Hepatocyte (in vitro differentiated cells): ENCODE data around the gene PHF14. TPM values are rescaled to one million over a fixed set of nuclear protein-coding genes. Genes with fewer than 3 reads are reported as not detected.

Source experiments
- DNase-seq: peaks from one replicate; pipeline ENCODE4 v3.0.0-alpha.2; 2016; ENCODE audit warnings: low spot score
- H2AFZ ChIP-seq: fragments of 200-600 bp; sonication (generic); 2 replicates; pipeline ENCODE4 v1.6.0; 2016; ENCODE audit warnings: antibody characterized with exemption, mild to moderate bottlenecking
- H3K27ac ChIP-seq: fragments of 200-600 bp; sonication (generic); 2 replicates; pipeline ENCODE4 v1.5.1; 2016; ENCODE audit warnings: mild to moderate bottlenecking
- H3K27me3 ChIP-seq: fragments of 200-600 bp; sonication (generic); 2 replicates; pipeline ENCODE4 v1.6.1; 2016
- H3K36me3 ChIP-seq: fragments of 200-600 bp; sonication (generic); replicated peaks from 2 replicates; pipeline ENCODE4 v1.5.1; 2016; ENCODE audit warnings: low read depth; ENCODE audit not compliant: insufficient read depth
- H3K4me1 ChIP-seq: fragments of 200-600 bp; sonication (generic); 2 replicates; pipeline ENCODE4 v1.5.1; 2016; ENCODE audit warnings: mild to moderate bottlenecking, moderate library complexity; ENCODE audit not compliant: insufficient read depth
- H3K4me2 ChIP-seq: fragments of 200-600 bp; sonication (generic); 2 replicates; pipeline ENCODE4 v1.6.0; 2016
- H3K4me3 ChIP-seq: fragments of 200-600 bp; sonication (generic); 2 replicates; pipeline ENCODE4 v1.5.1; 2016; ENCODE audit warnings: mild to moderate bottlenecking
- H3K79me2 ChIP-seq: fragments of 200-600 bp; sonication (generic); 2 replicates; pipeline ENCODE4 v1.6.0; 2017; ENCODE audit warnings: mild to moderate bottlenecking
- H3K9me2 ChIP-seq: fragments of 200-600 bp; sonication (generic); replicated peaks from 2 replicates; pipeline ENCODE4 v1.6.0; 2017; ENCODE audit warnings: mild to moderate bottlenecking; ENCODE audit not compliant: insufficient read depth
- H3K9me3 ChIP-seq: fragments of 200-600 bp; sonication (generic); 2 replicates; pipeline ENCODE4 v1.5.1; 2016; ENCODE audit warnings: low read depth, mild to moderate bottlenecking
- H4K20me1 ChIP-seq: fragments of 200-600 bp; sonication (generic); 2 replicates; pipeline ENCODE4 v1.6.0; 2016; ENCODE audit warnings: mild to moderate bottlenecking; ENCODE audit not compliant: insufficient read depth, poor library complexity, severe bottlenecking
- EZH2 ChIP-seq: fragments of 200-600 bp; sonication (generic); IDR thresholded peaks from 2 replicates; pipeline ENCODE4 v1.6.1; 2016; ENCODE audit warnings: antibody characterized with exemption, mild to moderate bottlenecking, borderline replicate concordance
- EZH2phosphoT487 ChIP-seq: fragments of 200-600 bp; sonication (generic); IDR thresholded peaks from one replicate; pipeline ENCODE4 v1.6.1; 2018; ENCODE audit warnings: antibody characterized with exemption, mild to moderate bottlenecking, low read depth, moderate library complexity; ENCODE audit not compliant: unreplicated experiment, severe bottlenecking
- WGBS: methylation state at CpG from one replicate; pipeline ENCODE4 v1.1.6; 2016; ENCODE audit warnings: low lambda C conversion rate; ENCODE audit errors: missing lambda C conversion rate; 5-methylcytosine and 5-hydroxymethylcytosine counted together
- polyA plus RNA-seq: library from polyadenylated mRNA; unstranded; fragments of >200 nt; fragmentation: Nextera tagmentation; extraction: Ambion mirVana; gene quantifications from 2 replicates; pipeline ENCODE4 v1.2.1, GENCODE V29; 2016
- total RNA-seq: library from RNA; depleted of rRNA; stranded (reverse); fragments of >200 nt; gene quantifications from 2 replicates; pipeline ENCODE4 v1.2.3, GENCODE V29; 2014
- TF ChIP-seq, protein P1 (sequence below): fragments of 200-600 bp; sonication (generic); IDR thresholded peaks from 2 replicates; pipeline ENCODE4 v1.5.1; 2016; ENCODE audit warnings: antibody characterized with exemption, mild to moderate bottlenecking; ENCODE audit not compliant: poor library complexity

Gene PHF14
- total and polyA plus RNA-seq, 2 experiments from 2014 or later: 31.5 to 49.1 TPM

DNA sequence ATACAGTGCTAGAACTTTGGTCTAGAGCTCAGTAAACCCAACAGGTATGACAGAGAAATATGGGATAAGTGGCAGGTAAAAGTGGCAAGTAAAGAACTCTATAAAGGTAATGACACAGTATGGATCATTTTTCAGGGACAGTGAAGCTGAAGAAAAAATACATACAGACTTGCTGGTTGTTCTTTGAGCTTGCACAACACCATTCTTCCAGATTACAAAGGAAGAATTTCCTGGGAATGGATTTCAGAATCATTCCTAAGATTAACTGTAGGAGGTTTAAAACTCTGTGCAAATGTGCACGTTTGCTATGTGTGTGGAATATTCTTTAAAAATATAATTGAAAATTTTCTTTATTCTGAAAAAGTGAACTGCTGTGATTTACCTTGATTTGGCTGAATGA, 36.0 kb downstream of the PHF14 start:
- TF ChIP-seq EZH2phosphoT487 (no peak), EZH2 (no peak)
- TF ChIP-seq, protein P1, sequence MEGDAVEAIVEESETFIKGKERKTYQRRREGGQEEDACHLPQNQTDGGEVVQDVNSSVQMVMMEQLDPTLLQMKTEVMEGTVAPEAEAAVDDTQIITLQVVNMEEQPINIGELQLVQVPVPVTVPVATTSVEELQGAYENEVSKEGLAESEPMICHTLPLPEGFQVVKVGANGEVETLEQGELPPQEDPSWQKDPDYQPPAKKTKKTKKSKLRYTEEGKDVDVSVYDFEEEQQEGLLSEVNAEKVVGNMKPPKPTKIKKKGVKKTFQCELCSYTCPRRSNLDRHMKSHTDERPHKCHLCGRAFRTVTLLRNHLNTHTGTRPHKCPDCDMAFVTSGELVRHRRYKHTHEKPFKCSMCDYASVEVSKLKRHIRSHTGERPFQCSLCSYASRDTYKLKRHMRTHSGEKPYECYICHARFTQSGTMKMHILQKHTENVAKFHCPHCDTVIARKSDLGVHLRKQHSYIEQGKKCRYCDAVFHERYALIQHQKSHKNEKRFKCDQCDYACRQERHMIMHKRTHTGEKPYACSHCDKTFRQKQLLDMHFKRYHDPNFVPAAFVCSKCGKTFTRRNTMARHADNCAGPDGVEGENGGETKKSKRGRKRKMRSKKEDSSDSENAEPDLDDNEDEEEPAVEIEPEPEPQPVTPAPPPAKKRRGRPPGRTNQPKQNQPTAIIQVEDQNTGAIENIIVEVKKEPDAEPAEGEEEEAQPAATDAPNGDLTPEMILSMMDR: no peak
- peaks cover 54% of the 10 kb centered on the region for H3K79me2 ChIP-seq
- no peak overlapping the region for H3K4me2 ChIP-seq
- H2AFZ ChIP-seq: no peak overlapping the region
- DNase-seq: no peak
- H3K4me3 ChIP-seq: no peak overlapping the region
- no peaks in the 10 kb centered on the region for H3K4me1 ChIP-seq
- no peaks in the 10 kb centered on the region for H3K9me3 ChIP-seq
- no peaks in the 10 kb centered on the region for H3K36me3 ChIP-seq
- H3K27me3 ChIP-seq: no peaks in the 10 kb centered on the region
- WGBS: 93% methylated on average over 1 of the region's 1 CpG
- H4K20me1 ChIP-seq: no peaks in the 10 kb centered on the region
- H3K27ac ChIP-seq: no peak overlapping the region
- no peaks in the 10 kb centered on the region for H3K9me2 ChIP-seq

DNA sequence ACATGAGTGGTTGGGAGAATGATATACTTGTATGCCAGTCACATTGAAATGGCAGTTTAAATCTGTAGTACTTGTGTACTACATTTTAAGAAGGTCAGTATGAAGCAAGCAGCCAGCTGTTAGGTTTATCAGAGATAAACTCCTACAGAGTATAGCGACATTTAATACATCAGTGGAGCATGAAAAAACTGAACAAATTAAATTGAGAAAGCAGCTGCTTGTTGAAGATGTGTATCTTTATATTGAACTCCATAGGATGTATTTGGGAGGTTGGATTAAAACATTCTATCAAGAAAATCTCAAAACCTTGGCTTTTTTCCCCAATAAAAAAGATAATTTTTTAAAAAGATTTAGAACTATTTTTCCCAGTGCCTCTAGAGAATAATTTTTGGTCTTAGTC, 47.8 kb downstream of the PHF14 start:
- Histone ChIP-seq H3K27me3 (no peaks in the 10 kb centered on the region), H3K4me2 (no peak overlapping the region), H3K4me1 (no peaks in the 10 kb centered on the region), H3K4me3 (no peak overlapping the region), H2AFZ (no peak overlapping the region), H3K79me2 (peaks cover 15% of the 10 kb centered on the region), H3K9me3 (no peaks in the 10 kb centered on the region), H3K9me2 (no peaks in the 10 kb centered on the region), H3K27ac (no peak overlapping the region), H3K36me3 (no peaks in the 10 kb centered on the region), H4K20me1 (no peaks in the 10 kb centered on the region)
- WGBS: 97% methylated on average over 1 of the region's 1 CpG
- DNase-seq: no peak
- TF ChIP-seq, protein P1: no peak
- TF ChIP-seq EZH2: no peak
- TF ChIP-seq EZH2phosphoT487: no peak

DNA sequence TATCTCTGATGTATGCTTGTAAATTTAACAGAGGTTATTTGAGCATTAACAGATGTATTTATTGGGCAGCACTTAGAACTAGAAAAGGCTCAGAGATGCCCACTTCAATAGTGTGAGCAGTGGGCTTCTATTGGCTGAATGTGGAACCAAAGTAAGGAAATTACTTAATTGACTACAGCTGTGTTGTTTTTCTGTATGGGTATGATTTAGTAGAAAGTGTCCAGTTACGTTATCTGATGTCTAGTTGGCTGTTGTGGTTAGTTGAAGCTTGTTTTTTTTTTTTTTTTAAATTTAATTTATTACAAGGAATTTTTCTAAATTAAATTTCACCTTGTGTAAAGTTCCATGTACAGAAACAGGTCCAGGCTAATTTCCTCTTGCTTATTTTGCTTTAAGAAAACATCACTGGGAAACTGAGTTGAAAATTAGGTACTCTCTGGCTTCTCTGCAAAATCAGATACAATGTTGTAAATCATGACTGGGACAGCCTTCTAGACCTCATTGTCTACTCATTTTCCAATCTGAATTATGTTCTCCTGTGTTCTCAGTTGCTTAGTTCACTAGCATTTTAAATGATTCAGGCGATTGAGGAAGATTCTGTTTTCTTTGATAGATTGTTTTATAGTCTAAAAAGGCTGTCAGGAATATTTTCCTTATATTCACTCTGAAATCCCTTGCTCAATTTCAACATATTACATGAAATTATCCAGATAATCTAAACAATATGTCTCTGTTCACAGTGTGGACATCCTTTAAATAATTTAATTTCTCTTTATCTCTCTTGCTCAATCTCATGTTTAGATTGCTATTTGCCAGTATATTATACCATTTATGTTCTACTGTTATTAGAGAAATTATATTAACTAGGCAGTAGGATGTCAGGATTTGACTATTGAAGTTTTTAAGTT, 53.0 kb downstream of the PHF14 start:
- DNase-seq: no peak
- Histone ChIP-seq H3K27ac (no peak overlapping the region), H2AFZ (no peak overlapping the region), H3K27me3 (no peaks in the 10 kb centered on the region), H3K79me2 (peaks cover 2% of the 10 kb centered on the region), H3K36me3 (no peaks in the 10 kb centered on the region), H3K4me2 (no peak overlapping the region), H4K20me1 (no peaks in the 10 kb centered on the region), H3K9me3 (no peaks in the 10 kb centered on the region), H3K4me3 (no peak overlapping the region), H3K9me2 (no peaks in the 10 kb centered on the region), H3K4me1 (no peaks in the 10 kb centered on the region)
- TF ChIP-seq EZH2: no peak
- TF ChIP-seq EZH2phosphoT487: no peak
- TF ChIP-seq, protein P1: no peak
- WGBS: 80% methylated on average over 2 of the region's 2 CpGs
